DND-41 (cell line): Measurements from ENCODE around the gene LMLN.

Experiments used
- ATAC-seq: fragments of 200-7000 bp; cut with Tn5 transposase; 3 replicates; pipeline ENCODE4 v1.9.1; 2021; ENCODE audit warnings: low read depth; ENCODE audit not compliant: insufficient read depth
- DNase-seq: peaks from one replicate; pipeline ENCODE4 v3.0.0-alpha.2; 2020
- H2AFZ ChIP-seq: 2 replicates; pipeline ENCODE4 v1.6.0; 2012; ENCODE audit warnings: low read depth, low read length
- H3K27ac ChIP-seq: 2 replicates; pipeline ENCODE4 v1.5.1; 2012; ENCODE audit warnings: low read length, inconsistent platforms
- H3K27me3 ChIP-seq: fragments of 200-600 bp; sonication (generic); 2 replicates; pipeline ENCODE4 v1.6.0; 2012; ENCODE audit warnings: low read length, mild to moderate bottlenecking, inconsistent platforms; ENCODE audit not compliant: insufficient read depth, poor library complexity
- H3K36me3 ChIP-seq: 2 replicates; pipeline ENCODE4 v1.5.1; 2012; ENCODE audit warnings: low read length, inconsistent platforms; ENCODE audit not compliant: insufficient read depth
- H3K4me1 ChIP-seq: 2 replicates; pipeline ENCODE4 v1.5.1; 2012; ENCODE audit warnings: mild to moderate bottlenecking, low read length; ENCODE audit not compliant: insufficient read depth
- H3K4me2 ChIP-seq: 2 replicates; pipeline ENCODE4 v1.6.0; 2012; ENCODE audit warnings: mild to moderate bottlenecking, moderate library complexity, low read length, inconsistent platforms; ENCODE audit not compliant: insufficient read depth
- H3K4me3 ChIP-seq, 2 experiments: fragments of 200-600 bp in 1 of 2; shearing (Covaris generic) in 1 of 2; 2 replicates each; pipeline ENCODE4 v1.5.1; 2012 to 2016; ENCODE audit warnings: inconsistent platforms in 2 of 2, low read length in 2 of 2, mild to moderate bottlenecking in 2 of 2, low read depth in 1 of 2, moderate library complexity in 1 of 2
- H3K79me2 ChIP-seq: 2 replicates; pipeline ENCODE4 v1.6.0; 2012; ENCODE audit warnings: low read length, inconsistent platforms; ENCODE audit not compliant: insufficient read depth
- H3K9ac ChIP-seq: 2 replicates; pipeline ENCODE4 v1.6.0; 2012; ENCODE audit warnings: low read depth, mild to moderate bottlenecking, inconsistent platforms, low read length, moderate library complexity
- H3K9me3 ChIP-seq: 2 replicates; pipeline ENCODE4 v1.5.1; 2012; ENCODE audit warnings: low read length, moderate library complexity, mild to moderate bottlenecking, inconsistent platforms; ENCODE audit not compliant: insufficient read depth, severe bottlenecking
- H4K20me1 ChIP-seq: 2 replicates; pipeline ENCODE4 v1.6.0; 2012; ENCODE audit warnings: low read length; ENCODE audit not compliant: insufficient read depth
- EZH2 ChIP-seq: IDR thresholded peaks from 3 replicates; pipeline ENCODE4 v1.6.1; 2012; ENCODE audit warnings: borderline replicate concordance, low read depth, mild to moderate bottlenecking, moderate library complexity, low read length, inconsistent platforms; ENCODE audit not compliant: severe bottlenecking
- TF ChIP-seq, protein P1 (sequence below): IDR thresholded peaks from 2 replicates; pipeline ENCODE4 v1.5.1; 2012; ENCODE audit warnings: borderline replicate concordance, low read length, moderate library complexity, mild to moderate bottlenecking; ENCODE audit not compliant: poor library complexity, severe bottlenecking; ENCODE audit errors: extremely low read depth

Gene LMLN

DNA sequence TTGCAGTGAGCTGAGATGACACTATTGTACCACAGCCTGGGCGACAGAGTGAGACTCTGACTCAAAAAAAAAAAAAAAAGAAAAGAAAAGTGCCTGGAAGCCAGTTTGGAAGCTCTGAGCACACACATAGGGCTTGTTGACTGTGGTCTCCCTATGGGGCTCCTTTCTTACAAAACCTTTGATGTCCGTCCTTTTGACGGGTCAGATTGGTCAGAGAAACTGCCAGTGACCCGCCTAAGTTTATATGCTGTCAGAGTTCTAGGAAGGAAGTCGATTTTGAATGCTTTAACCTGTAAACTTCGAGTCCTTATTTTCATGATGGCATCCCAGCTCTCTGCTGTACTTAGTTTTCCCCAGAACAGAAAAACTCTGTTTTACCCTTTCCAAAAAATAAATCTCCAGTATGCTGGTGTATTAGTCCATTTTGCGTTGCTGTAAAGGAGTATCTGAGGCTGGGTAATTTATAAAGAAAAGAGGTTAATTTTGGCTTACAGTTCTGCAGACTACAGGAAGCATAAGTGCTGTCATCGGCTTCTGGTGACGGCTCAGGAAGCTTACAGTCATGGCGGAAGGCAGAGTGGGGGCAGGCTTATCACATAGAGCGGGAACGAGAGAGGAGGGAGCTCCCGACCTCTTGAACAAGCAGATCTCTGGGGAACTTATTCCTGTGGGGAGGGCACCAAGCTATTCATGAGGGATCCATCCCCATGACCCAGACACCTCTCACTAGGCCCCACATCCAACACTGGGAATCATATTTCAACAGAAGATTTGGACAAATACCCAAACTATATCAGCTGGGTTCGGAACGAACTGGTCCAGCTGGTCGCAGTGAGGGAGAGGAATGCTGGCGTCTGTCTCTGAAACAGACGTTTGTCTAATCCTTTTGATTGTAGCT, 72.3 kb downstream of the LMLN start:
- H3K79me2 ChIP-seq = no peaks in the 10 kb centered on the region
- TF ChIP-seq, protein P1, sequence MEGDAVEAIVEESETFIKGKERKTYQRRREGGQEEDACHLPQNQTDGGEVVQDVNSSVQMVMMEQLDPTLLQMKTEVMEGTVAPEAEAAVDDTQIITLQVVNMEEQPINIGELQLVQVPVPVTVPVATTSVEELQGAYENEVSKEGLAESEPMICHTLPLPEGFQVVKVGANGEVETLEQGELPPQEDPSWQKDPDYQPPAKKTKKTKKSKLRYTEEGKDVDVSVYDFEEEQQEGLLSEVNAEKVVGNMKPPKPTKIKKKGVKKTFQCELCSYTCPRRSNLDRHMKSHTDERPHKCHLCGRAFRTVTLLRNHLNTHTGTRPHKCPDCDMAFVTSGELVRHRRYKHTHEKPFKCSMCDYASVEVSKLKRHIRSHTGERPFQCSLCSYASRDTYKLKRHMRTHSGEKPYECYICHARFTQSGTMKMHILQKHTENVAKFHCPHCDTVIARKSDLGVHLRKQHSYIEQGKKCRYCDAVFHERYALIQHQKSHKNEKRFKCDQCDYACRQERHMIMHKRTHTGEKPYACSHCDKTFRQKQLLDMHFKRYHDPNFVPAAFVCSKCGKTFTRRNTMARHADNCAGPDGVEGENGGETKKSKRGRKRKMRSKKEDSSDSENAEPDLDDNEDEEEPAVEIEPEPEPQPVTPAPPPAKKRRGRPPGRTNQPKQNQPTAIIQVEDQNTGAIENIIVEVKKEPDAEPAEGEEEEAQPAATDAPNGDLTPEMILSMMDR = no peak
- no peak for TF ChIP-seq EZH2
- no peak overlapping the region for H3K4me3 ChIP-seq
- DNase-seq (no peak), ATAC-seq (no peak)
- H3K27me3 ChIP-seq = no peaks in the 10 kb centered on the region
- H3K4me2 ChIP-seq = no peak overlapping the region
- no peaks in the 10 kb centered on the region for H3K36me3 ChIP-seq
- no peak overlapping the region for H3K27ac ChIP-seq
- H2AFZ ChIP-seq = no peak overlapping the region
- H3K9ac ChIP-seq = no peak overlapping the region
- H3K4me1 ChIP-seq = no peaks in the 10 kb centered on the region
- no peaks in the 10 kb centered on the region for H4K20me1 ChIP-seq
- no peaks in the 10 kb centered on the region for H3K9me3 ChIP-seq

DNA sequence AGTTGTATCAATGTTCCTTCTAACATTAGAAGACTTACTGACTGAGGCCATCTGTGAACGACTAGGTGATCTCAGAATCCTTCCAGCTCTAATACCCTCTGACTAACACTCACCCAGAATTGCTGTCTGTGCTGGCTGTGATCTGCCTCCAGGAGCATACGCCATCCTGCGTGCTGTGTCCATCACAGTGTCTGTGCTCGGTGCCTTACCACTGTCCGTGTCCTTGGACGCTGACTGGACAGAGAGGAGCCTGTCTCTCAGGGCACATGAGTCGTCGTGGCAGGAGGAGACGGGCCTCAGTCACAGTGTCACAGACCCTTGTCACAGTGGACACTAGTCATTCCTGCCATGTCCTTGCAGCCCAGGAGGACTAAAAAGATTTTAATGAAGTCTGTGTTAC, 83.1 kb downstream of the LMLN start:
- ATAC-seq (no peak), DNase-seq (no peak)
- Histone ChIP-seq H3K27me3 (no peaks in the 10 kb centered on the region), H3K27ac (no peak overlapping the region), H3K4me1 (no peaks in the 10 kb centered on the region), H3K36me3 (no peaks in the 10 kb centered on the region), H3K4me2 (no peak overlapping the region), H2AFZ (no peak overlapping the region), H3K79me2 (no peaks in the 10 kb centered on the region), H3K9me3 (no peaks in the 10 kb centered on the region), H4K20me1 (no peaks in the 10 kb centered on the region; the same call in 1 of the 2 replicates), H3K4me3 (no peak overlapping the region), H3K9ac (no peak overlapping the region)
- TF ChIP-seq EZH2 = no peak
- TF ChIP-seq, protein P1 = no peak

DNA sequence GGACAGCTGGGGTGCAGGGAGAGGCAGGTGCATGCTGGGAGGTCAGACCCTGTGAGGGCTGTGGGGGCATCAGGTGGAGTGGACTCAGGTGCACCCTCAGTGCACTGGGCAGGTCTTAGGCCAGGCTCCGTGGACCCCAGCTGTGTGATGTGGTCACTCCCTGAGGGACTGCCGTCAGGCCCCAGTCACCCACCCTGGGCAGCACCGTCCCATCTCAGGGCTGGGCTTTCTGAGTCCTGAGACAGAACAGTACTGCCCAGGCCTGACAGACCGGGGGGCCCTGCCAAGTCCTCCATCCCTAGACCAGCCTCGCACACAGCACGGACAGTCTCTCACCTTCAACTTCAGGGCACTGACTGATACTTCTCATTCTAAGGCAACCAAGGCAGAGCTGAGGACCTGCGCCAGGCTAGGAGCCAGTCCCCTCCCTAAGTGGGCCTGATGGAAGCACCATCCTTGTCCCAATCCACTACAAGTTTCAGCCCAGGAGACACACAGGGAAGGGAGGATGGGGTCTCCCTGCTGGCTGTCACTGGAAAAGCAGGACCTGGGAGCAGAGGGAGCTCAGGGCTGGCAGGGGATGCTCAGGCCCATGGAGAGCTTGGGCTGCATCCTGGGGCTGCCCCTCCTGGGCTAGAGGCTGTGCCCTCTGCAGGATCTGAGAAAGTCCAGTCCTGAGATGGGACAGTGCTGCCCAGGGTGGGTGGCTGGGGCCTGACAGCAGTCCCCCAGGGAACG, 86.3 kb downstream of the LMLN start:
- H3K27ac ChIP-seq = no peak overlapping the region
- TF ChIP-seq EZH2 = no peak
- TF ChIP-seq, protein P1 = no peak
- DNase-seq = no peak
- H3K4me1 ChIP-seq = no peaks in the 10 kb centered on the region
- ATAC-seq = no peak
- H3K27me3 ChIP-seq = no peaks in the 10 kb centered on the region
- H3K36me3 ChIP-seq = no peaks in the 10 kb centered on the region
- H3K4me3 ChIP-seq = no peak overlapping the region
- H3K9me3 ChIP-seq = no peaks in the 10 kb centered on the region
- H4K20me1 ChIP-seq = no peaks in the 10 kb centered on the region; the same call in 1 of the 2 replicates
- no peak overlapping the region for H3K9ac ChIP-seq
- H3K4me2 ChIP-seq = no peak overlapping the region
- H3K79me2 ChIP-seq = no peaks in the 10 kb centered on the region
- H2AFZ ChIP-seq = no peak overlapping the region
